Parathyroid adenoma (tissue), 2 donors: ENCODE results near the gene CIT.

Experiments
- H2AFZ ChIP-seq: fragments of 300-600 bp; sonication (generic); one replicate; pipeline ENCODE4 v1.7.0; 2017; ENCODE audit warnings: antibody characterized with exemption, mild to moderate bottlenecking
- H3K27ac ChIP-seq: fragments of 300-600 bp; sonication (generic); one replicate; pipeline ENCODE4 v1.7.0; 2017
- H3K27me3 ChIP-seq: fragments of 300-600 bp; sonication (generic); one replicate; pipeline ENCODE4 v1.7.0; 2017; ENCODE audit warnings: low read length; ENCODE audit not compliant: control insufficient read depth, insufficient read depth
- H3K36me3 ChIP-seq: fragments of 300-600 bp; sonication (generic); one replicate; pipeline ENCODE4 v1.7.0; 2017; ENCODE audit warnings: low read length; ENCODE audit not compliant: control insufficient read depth, insufficient read depth
- H3K4me1 ChIP-seq: fragments of 300-600 bp; sonication (generic); one replicate; pipeline ENCODE4 v1.7.0; 2017; ENCODE audit warnings: control low read depth
- H3K4me2 ChIP-seq: fragments of 300-600 bp; sonication (generic); one replicate; pipeline ENCODE4 v1.7.0; 2017; ENCODE audit warnings: low read length
- H3K4me3 ChIP-seq: fragments of 300-600 bp; sonication (generic); one replicate; pipeline ENCODE4 v1.7.0; 2017; ENCODE audit warnings: low read depth, low read length
- H3K79me2 ChIP-seq: fragments of 300-600 bp; sonication (generic); one replicate; pipeline ENCODE4 v1.7.0; 2017; ENCODE audit warnings: control low read depth
- H3K9ac ChIP-seq: fragments of 300-600 bp; sonication (generic); one replicate; pipeline ENCODE4 v1.7.0; 2017; ENCODE audit warnings: mild to moderate bottlenecking
- H3K9me3 ChIP-seq: fragments of 300-600 bp; sonication (generic); one replicate; pipeline ENCODE4 v1.7.0; 2017; ENCODE audit warnings: low read length; ENCODE audit not compliant: control insufficient read depth
- CTCF ChIP-seq: fragments of 300-600 bp; sonication (generic); IDR thresholded peaks from one replicate; pipeline ENCODE4 v1.7.0; 2017; ENCODE audit warnings: antibody characterized with exemption, mild to moderate bottlenecking
- donor health status: primary hyperparathyroidism.

Gene CIT

GRCh38 chr12:119715268-119715620 lies 161.9 kb downstream of the CIT start:
- no peak overlapping the region for H3K4me2 ChIP-seq
- H3K9ac ChIP-seq: no peak overlapping the region
- H3K4me1 ChIP-seq: peaks cover 21% of the 10 kb centered on the region
- no peak for TF ChIP-seq CTCF
- H3K4me3 ChIP-seq: no peak overlapping the region
- no peak overlapping the region for H3K27ac ChIP-seq
- no peaks in the 10 kb centered on the region for H3K36me3 ChIP-seq
- no peaks in the 10 kb centered on the region for H3K79me2 ChIP-seq
- H3K9me3 ChIP-seq: no peaks in the 10 kb centered on the region
- no peaks in the 10 kb centered on the region for H3K27me3 ChIP-seq
- H2AFZ ChIP-seq: no peak overlapping the region

GRCh38 chr12:119714614-119715267 lies 162.4 kb downstream of the CIT start:
- H3K4me3 ChIP-seq: no peak overlapping the region
- H3K4me2 ChIP-seq: no peak overlapping the region
- H3K27ac ChIP-seq: no peak overlapping the region
- no peaks in the 10 kb centered on the region for H3K27me3 ChIP-seq
- no peaks in the 10 kb centered on the region for H3K79me2 ChIP-seq
- no peak overlapping the region for H3K9ac ChIP-seq
- TF ChIP-seq CTCF: no peak
- peaks cover 24% of the 10 kb centered on the region for H3K4me1 ChIP-seq
- no peaks in the 10 kb centered on the region for H3K9me3 ChIP-seq
- no peak overlapping the region for H2AFZ ChIP-seq
- H3K36me3 ChIP-seq: no peaks in the 10 kb centered on the region

GRCh38 chr12:119713551-119714031 lies 163.5 kb downstream of the CIT start:
- H3K27ac ChIP-seq: no peak overlapping the region
- TF ChIP-seq CTCF: no peak

GRCh38 chr12:119712721-119713120 lies 164.4 kb downstream of the CIT start:
- H3K36me3 ChIP-seq: no peaks in the 10 kb centered on the region
- H3K4me1 ChIP-seq: peaks cover 24% of the 10 kb centered on the region
- H3K27me3 ChIP-seq: no peaks in the 10 kb centered on the region
- H3K79me2 ChIP-seq: no peaks in the 10 kb centered on the region
- no peak overlapping the region for H3K4me3 ChIP-seq
- H3K4me2 ChIP-seq: no peak overlapping the region
- no peak overlapping the region for H2AFZ ChIP-seq
- H3K27ac ChIP-seq: no peak overlapping the region
- no peak overlapping the region for H3K9ac ChIP-seq
- no peak for TF ChIP-seq CTCF
- no peaks in the 10 kb centered on the region for H3K9me3 ChIP-seq

More at GRCh38 chr12:119713551-119714031, 163.5 kb downstream of the CIT start:
- no peaks in the 10 kb centered on the region for H3K79me2 ChIP-seq
- no peak overlapping the region for H3K9ac ChIP-seq
- H2AFZ ChIP-seq: no peak overlapping the region
- H3K9me3 ChIP-seq: no peaks in the 10 kb centered on the region
- H3K4me1 ChIP-seq: peaks cover 24% of the 10 kb centered on the region
- H3K36me3 ChIP-seq: no peaks in the 10 kb centered on the region
- no peak overlapping the region for H3K4me2 ChIP-seq
- H3K4me3 ChIP-seq: no peak overlapping the region
- no peaks in the 10 kb centered on the region for H3K27me3 ChIP-seq

GRCh38 chr12:119711693-119712092 lies 165.4 kb downstream of the CIT start:
- H3K36me3 ChIP-seq: no peaks in the 10 kb centered on the region

More at GRCh38 chr12:119711693-119712092, 165.4 kb downstream of the CIT start:
- Histone ChIP-seq H3K9ac (no peak overlapping the region), H3K27ac (no peak overlapping the region), H2AFZ (no peak overlapping the region), H3K27me3 (no peaks in the 10 kb centered on the region), H3K79me2 (no peaks in the 10 kb centered on the region), H3K4me2 (no peak overlapping the region), H3K9me3 (no peaks in the 10 kb centered on the region), H3K4me3 (no peak overlapping the region), H3K4me1 (peaks cover 20% of the 10 kb centered on the region)
- TF ChIP-seq CTCF: no peak
